ENCODE results near the gene PCDHGB6.
A peak's percentile ranks its signal among the peaks of the same experiment; 100 is the strongest.

DNA sequence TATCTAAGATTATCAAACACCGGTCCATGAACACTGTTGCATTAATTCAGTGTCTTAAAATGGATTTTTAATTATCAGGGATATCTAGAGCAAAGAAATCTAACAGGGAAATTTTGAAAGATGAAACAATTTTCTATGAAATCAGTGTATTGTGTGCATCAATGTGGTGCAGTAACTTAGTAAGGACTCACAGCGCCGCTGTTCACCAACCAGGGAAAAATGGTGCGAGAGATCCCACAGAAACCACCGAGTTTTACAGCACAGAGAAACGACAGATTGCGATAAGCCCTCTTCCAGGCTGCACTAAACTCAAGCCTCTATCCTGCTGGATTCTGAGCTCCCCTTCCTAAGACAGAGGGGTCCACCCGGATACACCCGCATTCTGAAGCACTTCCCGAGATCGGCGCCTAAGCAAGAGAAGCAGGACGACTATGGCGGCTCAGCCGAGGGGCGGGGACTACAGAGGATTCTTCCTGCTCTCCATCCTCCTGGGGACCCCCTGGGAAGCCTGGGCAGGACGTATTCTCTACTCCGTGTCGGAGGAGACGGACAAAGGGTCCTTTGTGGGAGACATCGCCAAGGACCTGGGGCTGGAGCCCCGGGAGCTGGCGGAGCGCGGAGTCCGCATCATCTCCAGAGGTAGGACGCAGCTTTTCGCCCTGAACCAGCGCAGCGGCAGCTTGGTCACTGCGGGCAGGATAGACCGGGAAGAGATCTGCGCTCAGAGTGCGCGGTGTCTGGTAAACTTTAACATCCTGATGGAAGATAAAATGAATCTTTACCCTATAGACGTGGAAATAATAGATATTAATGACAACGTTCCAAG lies 25.1 kb upstream of the PCDHGB6 start, which contains the start of gene PCDHGA7:
- TF ChIP-seq, protein P1, sequence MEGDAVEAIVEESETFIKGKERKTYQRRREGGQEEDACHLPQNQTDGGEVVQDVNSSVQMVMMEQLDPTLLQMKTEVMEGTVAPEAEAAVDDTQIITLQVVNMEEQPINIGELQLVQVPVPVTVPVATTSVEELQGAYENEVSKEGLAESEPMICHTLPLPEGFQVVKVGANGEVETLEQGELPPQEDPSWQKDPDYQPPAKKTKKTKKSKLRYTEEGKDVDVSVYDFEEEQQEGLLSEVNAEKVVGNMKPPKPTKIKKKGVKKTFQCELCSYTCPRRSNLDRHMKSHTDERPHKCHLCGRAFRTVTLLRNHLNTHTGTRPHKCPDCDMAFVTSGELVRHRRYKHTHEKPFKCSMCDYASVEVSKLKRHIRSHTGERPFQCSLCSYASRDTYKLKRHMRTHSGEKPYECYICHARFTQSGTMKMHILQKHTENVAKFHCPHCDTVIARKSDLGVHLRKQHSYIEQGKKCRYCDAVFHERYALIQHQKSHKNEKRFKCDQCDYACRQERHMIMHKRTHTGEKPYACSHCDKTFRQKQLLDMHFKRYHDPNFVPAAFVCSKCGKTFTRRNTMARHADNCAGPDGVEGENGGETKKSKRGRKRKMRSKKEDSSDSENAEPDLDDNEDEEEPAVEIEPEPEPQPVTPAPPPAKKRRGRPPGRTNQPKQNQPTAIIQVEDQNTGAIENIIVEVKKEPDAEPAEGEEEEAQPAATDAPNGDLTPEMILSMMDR (conservative IDR thresholded peaks at IDR 0.05), result peak; percentile 74
- TF ChIP-seq ZFX (IDR thresholded peaks at IDR 0.05), result no peak

All from C4-2B (cell line).